LNCAP (cell line): ENCODE data around the gene TSPAN9.

Experiments
- TF ChIP-seq, protein P1 (sequence below): fragments of 450-650 bp; IDR thresholded peaks from 2 replicates; pipeline ENCODE4 v1.5.1; 2017; ENCODE audit warnings: mild to moderate bottlenecking

The TSPAN9 gene

DNA sequence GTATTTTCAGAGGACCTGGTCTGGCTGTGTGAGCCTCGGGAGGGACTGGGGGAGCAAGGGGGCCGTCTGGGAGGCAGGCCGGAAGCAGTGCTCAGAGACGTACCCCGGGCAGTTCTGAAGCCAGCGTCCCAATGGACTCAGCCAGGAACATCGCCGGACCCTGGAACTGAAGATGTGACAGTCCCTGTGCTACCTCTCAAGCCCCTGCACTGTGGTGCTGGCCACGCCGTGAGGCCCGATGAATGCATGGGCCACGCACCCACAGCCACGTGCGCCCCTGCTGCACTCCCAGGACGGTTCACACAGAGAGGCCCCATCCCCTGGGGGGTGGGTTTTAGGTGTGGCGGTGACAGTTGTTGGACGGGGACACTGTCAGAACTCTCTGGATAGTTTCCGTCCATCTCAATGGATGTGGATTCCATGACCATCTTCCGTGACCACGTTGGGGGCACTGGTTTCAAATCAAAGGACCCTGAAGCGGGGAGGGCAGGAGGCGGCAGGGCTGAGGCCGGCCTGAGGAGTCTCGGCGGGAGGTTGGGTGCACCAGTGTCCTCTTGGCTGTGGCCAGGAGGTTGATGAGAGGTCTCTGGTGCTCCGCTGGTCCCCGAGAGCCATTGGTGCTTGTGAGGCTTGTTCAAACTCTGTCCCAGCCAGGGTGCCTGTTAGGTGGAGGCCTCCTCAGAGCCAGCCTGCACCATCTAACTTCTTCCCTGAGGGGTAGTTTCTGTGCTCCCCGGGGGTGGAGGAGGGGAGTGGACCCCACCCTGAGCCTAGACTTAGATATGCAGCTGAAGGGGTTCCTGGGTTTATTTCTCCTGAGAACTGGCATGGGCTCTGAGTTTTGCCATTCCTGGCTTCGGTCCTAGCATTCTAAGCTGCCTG, 36.3 kb upstream of the TSPAN9 start:
- TF ChIP-seq, protein P1, sequence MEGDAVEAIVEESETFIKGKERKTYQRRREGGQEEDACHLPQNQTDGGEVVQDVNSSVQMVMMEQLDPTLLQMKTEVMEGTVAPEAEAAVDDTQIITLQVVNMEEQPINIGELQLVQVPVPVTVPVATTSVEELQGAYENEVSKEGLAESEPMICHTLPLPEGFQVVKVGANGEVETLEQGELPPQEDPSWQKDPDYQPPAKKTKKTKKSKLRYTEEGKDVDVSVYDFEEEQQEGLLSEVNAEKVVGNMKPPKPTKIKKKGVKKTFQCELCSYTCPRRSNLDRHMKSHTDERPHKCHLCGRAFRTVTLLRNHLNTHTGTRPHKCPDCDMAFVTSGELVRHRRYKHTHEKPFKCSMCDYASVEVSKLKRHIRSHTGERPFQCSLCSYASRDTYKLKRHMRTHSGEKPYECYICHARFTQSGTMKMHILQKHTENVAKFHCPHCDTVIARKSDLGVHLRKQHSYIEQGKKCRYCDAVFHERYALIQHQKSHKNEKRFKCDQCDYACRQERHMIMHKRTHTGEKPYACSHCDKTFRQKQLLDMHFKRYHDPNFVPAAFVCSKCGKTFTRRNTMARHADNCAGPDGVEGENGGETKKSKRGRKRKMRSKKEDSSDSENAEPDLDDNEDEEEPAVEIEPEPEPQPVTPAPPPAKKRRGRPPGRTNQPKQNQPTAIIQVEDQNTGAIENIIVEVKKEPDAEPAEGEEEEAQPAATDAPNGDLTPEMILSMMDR = no peak

DNA sequence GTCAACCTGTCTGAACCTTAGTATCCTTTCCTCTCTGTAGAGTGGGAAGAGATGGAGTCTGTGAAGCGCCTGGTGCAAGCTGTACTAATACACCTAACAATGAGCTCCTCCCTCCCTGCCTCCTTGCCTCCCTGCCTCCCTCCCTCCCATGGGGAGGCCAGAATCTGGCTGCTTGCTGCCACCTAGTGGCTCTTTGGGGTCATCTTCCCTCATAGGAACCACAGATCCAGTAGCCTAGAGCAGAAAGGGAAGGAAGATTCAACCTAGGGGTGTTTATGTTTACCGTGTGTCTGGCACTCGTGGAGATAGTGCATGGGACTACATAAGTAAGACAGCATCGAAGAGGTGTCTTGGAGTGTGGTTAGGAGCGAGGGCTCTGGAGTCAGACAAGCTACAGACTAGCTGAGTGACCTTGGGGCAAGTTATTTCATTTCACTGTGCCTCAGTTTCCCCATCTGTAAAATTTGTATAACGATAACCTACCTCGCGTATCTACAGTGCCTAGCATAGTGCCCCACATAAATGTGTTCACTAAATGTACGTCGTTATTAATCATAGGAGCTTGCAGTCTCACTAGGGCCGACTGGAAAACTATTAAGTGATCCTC, 35.5 kb upstream of the TSPAN9 start:
- TF ChIP-seq, protein P1 = peak; percentile 63

DNA sequence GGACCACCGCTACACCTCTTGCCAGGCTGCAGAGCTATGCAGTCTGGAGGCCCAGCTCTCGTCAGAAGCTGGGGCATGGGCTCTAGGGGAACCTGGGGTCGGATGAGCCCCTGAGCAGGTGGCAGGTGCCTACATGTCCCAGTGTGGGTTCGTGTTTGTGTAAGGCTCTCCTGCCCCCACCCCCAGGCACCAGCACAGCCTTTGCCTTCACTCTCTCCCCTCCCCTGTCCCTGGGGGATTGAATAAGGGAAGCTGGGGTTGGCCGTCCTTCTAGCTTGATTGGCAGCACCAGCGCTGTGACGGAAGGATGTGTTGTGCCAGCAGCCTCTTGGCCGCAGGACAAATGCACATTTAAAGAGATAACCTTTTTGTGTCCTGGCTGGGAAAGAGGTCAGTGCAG, 34.8 kb upstream of the TSPAN9 start:
- TF ChIP-seq, protein P1 = no peak

DNA sequence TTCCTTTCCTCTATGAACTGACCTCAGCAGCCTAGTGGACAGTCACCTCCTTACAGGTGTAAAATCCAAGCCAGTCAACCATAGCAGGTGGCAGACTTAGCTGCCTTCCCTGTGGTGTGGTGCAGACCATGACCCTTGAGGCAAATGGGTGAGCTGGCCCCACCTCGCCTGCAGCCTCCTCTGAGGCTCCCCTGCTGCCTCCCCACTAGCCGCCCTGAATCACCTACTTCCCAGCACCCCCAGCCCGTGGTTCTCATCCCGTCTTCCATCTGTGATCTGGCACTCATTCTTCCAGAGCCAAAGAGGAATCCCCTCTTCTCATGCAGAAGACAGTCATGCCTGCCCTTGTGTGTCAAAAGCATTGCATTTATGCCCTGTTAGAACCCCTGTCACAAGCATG, 34.4 kb upstream of the TSPAN9 start:
- TF ChIP-seq, protein P1 = no peak

DNA sequence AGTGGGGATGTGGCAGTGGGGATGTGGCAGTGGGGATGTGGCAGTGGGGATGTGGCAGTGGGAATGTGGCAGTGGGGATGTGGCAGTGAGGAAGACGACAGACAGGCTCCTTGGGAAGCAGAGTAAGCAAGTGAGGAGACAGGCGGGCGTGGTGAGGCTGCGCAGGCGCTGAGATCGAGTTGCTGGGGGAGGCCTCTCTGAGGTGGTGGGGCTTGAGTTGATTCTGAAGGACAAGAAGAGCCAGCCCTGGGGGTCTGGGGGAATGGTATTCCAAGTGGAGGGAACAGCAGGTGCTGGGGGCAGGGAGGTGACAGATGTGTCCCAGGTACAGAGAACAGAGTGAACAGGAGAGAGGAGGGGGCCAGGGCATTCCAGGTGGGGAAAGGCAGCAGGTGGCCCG, 33.8 kb upstream of the TSPAN9 start:
- TF ChIP-seq, protein P1 = no peak

DNA sequence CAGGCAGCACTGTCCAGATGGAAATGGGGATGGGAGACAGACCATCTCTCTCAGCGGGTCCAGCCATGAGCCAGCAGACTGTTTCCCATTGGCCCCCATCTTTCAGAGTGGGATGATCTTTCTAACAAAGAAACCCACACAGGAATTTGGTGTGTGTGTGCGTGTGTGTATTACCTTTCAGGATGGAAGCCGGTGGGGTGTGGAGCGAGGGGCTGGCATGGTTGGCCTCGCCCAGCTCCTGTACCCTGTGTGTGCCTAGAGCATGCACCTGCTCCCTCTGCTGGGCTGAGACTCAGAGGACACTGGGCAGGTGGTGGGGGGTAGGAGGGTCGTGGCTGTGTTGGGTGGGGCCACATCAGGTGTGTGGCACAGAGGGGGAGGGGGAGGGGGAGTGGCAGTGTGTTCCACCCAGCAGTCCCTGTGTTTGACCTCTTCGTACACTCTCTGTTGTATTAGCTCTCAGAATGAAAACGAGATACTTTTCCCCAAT, 33.0 kb upstream of the TSPAN9 start:
- TF ChIP-seq, protein P1 = no peak

DNA sequence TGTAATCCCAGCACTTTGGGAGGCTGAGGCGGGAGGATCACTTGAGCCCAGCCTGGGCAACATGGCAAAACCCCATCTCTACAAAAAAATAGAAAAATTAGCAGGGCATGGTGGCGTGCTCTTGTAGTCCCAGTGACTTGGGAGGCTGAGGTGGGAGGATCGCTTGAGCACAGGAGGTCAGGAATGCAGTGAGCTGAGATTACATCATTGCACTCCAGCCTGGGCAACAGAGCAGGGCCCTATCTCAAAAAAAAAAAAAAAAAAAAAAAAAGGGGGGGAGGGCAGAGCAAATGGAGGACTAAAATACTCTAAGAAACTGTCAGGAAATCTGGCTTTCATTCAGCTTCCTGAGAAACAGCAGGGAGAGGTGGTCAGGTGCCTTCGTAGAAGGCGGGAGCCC, 31.7 kb upstream of the TSPAN9 start:
- TF ChIP-seq, protein P1 = no peak
